Endothelial cell (in vitro differentiated cells): ENCODE measurements around the gene SF3B1. TPM values are rescaled to one million over a fixed set of nuclear protein-coding genes. Genes with fewer than 3 reads are reported as not detected.

Source experiments
- DNase-seq: peaks from one replicate; pipeline ENCODE4 v3.0.0; 2021; ENCODE audit warnings: low spot score
- H3K27ac Mint-ChIP-seq: one replicate; pipeline ENCODE4 v1.8.0; 2021; ENCODE audit warnings: mixed read lengths, inconsistent platforms; ENCODE audit not compliant: unreplicated experiment
- H3K27me3 Mint-ChIP-seq: one replicate; pipeline ENCODE4 v1.8.0; 2021; ENCODE audit warnings: mild to moderate bottlenecking, moderate library complexity, mixed read lengths, inconsistent platforms; ENCODE audit not compliant: unreplicated experiment
- H3K36me3 Mint-ChIP-seq: one replicate; pipeline ENCODE4 v1.8.0; 2021; ENCODE audit warnings: mild to moderate bottlenecking, low read depth, mixed read lengths, inconsistent platforms; ENCODE audit not compliant: unreplicated experiment
- H3K4me1 Mint-ChIP-seq: one replicate; pipeline ENCODE4 v1.8.0; 2021; ENCODE audit warnings: mild to moderate bottlenecking, mixed read lengths, inconsistent platforms; ENCODE audit not compliant: unreplicated experiment
- H3K4me3 Mint-ChIP-seq: one replicate; pipeline ENCODE4 v1.8.0; 2021; ENCODE audit warnings: mild to moderate bottlenecking, mixed read lengths, inconsistent platforms; ENCODE audit not compliant: unreplicated experiment
- H3K9me3 Mint-ChIP-seq: one replicate; pipeline ENCODE4 v1.8.0; 2021; ENCODE audit warnings: mixed read lengths, inconsistent platforms; ENCODE audit not compliant: unreplicated experiment
- total RNA-seq: library from RNA; stranded (reverse); fragmentation: NEBNext Ultra II Directional; extraction: Animal tissue kit (Norgen Biotek cat#: 25700); gene quantifications from one replicate; pipeline ENCODE4 v1.2.1, GENCODE V29; 2021; ENCODE audit not compliant: unreplicated experiment
- TF ChIP-seq, protein P1 (sequence below): fragments of 200-600 bp; sonication (generic); IDR thresholded peaks from one replicate; pipeline ENCODE4 v1.5.0; 2021; ENCODE audit warnings: antibody characterized with exemption; ENCODE audit not compliant: unreplicated experiment

SF3B1 gene
- total RNA-seq, 1 donor from 2014 or later = 401 TPM

DNA sequence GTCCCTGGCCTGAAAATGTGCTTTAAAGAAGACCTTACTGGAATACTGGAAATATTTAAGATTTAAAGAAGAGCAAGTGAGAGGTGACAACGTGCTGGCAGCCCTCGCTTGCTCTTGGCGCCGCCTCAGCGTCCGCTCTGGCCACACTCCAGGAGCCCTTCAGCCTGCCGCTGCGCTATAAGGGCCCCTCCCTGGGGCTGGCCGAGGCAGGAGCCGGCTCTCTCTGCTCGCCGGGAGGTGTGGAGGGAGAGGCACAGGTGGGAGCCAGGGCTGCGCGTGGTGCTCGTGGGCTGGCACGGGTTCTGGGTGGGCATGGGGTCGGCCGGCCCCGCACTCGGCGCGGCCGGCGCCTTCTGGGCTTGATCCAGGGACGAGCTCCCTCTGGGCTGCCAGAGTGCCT lies 15.6 kb upstream of the SF3B1 start:
- TF ChIP-seq, protein P1, sequence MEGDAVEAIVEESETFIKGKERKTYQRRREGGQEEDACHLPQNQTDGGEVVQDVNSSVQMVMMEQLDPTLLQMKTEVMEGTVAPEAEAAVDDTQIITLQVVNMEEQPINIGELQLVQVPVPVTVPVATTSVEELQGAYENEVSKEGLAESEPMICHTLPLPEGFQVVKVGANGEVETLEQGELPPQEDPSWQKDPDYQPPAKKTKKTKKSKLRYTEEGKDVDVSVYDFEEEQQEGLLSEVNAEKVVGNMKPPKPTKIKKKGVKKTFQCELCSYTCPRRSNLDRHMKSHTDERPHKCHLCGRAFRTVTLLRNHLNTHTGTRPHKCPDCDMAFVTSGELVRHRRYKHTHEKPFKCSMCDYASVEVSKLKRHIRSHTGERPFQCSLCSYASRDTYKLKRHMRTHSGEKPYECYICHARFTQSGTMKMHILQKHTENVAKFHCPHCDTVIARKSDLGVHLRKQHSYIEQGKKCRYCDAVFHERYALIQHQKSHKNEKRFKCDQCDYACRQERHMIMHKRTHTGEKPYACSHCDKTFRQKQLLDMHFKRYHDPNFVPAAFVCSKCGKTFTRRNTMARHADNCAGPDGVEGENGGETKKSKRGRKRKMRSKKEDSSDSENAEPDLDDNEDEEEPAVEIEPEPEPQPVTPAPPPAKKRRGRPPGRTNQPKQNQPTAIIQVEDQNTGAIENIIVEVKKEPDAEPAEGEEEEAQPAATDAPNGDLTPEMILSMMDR = no peak
- Mint-ChIP-seq H3K27ac (no peak overlapping the region), H3K27me3 (peaks cover 13% of the 10 kb centered on the region), H3K36me3 (peaks cover 11% of the 10 kb centered on the region), H3K9me3 (no peaks in the 10 kb centered on the region), H3K4me1 (peaks cover 23% of the 10 kb centered on the region), H3K4me3 (no peak overlapping the region)
- DNase-seq = no peak

DNA sequence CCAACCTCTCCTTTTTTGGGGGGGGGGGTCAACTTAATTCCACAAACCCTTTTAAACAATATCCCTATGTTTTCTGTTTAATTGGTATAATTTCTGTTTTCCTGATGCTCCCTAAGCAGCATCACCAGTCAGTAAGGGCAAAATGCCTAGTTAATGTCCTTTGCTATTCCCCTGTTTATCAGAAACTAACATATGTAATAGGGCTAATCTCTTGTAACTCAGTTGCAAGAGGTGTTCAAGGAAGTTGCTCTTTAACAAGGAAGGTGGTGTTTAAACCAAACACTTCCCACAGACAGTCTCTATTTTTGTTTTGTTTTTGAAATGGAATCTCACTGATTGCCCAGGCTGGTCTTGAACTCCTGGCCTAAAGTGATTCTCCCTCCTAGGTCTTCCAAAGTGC lies 12.0 kb upstream of the SF3B1 start:
- H3K9me3 Mint-ChIP-seq = no peaks in the 10 kb centered on the region
- H3K27ac Mint-ChIP-seq = no peak overlapping the region
- TF ChIP-seq, protein P1 = no peak
- peaks cover 20% of the 10 kb centered on the region for H3K4me1 Mint-ChIP-seq
- no peak overlapping the region for H3K4me3 Mint-ChIP-seq
- DNase-seq = no peak
- peaks cover 4% of the 10 kb centered on the region for H3K27me3 Mint-ChIP-seq
- H3K36me3 Mint-ChIP-seq = no peaks in the 10 kb centered on the region

DNA sequence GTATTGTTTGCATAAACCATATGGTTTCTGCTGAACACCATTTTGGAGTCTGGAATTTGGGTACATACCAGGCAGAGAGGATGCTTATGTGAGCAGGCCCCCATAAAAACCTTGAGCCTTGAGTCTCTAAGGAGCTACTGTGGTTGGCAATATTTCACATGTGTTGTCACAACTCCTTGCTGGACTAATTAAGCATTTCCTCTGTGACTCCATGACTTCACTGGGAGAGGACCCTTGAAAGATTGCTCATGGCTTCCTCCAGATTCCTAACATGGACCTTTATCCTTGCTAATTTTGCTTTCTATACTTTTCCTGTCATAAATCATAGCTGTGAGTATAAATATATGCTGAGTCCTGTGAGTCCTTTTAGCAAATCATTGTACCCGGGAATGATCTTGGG lies 10.9 kb upstream of the SF3B1 start:
- Mint-ChIP-seq H3K9me3 (no peaks in the 10 kb centered on the region), H3K36me3 (no peaks in the 10 kb centered on the region), H3K27ac (no peak overlapping the region), H3K4me3 (no peak overlapping the region), H3K27me3 (peaks cover 2% of the 10 kb centered on the region), H3K4me1 (peaks cover 18% of the 10 kb centered on the region)
- DNase-seq = no peak
- TF ChIP-seq, protein P1 = no peak

DNA sequence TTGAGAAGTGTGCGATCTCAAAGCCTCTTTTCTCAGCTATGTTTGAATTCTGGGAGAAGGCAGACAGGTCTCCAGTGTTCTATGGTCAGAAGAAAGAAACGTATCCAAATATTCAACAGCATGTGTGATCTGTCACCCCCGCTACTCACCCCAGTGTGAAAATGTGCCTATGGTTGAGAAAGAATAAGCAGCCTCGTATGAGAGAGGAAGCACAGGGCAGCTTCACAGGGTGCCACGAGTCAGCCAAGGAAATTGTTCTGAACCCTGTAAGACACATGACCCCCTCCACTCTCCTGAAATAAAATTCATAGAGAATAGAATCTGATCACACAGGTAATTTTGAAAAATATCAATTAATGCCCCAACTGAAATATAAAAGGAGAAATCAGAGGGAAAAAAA lies 8.0 kb upstream of the SF3B1 start:
- no peak overlapping the region for H3K4me3 Mint-ChIP-seq
- no peaks in the 10 kb centered on the region for H3K9me3 Mint-ChIP-seq
- DNase-seq = no peak
- peaks cover 2% of the 10 kb centered on the region for H3K27me3 Mint-ChIP-seq
- peak overlapping the region; percentile 95 for H3K27ac Mint-ChIP-seq
- H3K36me3 Mint-ChIP-seq = no peaks in the 10 kb centered on the region
- TF ChIP-seq, protein P1 = no peak
- H3K4me1 Mint-ChIP-seq = peaks cover 18% of the 10 kb centered on the region

DNA sequence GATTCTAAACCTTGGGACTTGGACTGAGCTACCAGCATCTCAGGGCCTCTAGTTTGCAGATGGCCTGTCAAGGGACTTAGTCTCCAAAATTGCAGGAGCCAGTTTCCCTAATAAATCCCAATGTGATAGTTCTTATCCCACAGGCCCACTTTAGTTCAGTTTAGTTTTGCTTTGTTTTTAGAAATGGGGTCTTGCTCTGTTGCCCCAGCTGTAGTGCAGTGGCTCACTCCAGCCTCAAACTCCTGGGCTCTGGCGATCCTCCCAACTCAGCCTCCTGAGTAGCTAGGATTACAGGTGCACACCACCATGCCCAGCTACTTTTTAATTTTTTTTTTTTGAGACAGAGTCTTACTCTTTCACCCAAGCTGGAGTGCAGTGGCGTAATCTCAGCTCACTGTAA lies 2.6 kb upstream of the SF3B1 start:
- H3K4me1 Mint-ChIP-seq = peaks cover 26% of the 10 kb centered on the region
- no peak for DNase-seq
- H3K4me3 Mint-ChIP-seq = no peak overlapping the region
- H3K36me3 Mint-ChIP-seq = peaks cover 4% of the 10 kb centered on the region
- TF ChIP-seq, protein P1 = no peak
- no peaks in the 10 kb centered on the region for H3K9me3 Mint-ChIP-seq
- no peak overlapping the region for H3K27ac Mint-ChIP-seq
- peaks cover 9% of the 10 kb centered on the region for H3K27me3 Mint-ChIP-seq
